ENCODE results near the gene MEOX2.

Gene MEOX2

DNA sequence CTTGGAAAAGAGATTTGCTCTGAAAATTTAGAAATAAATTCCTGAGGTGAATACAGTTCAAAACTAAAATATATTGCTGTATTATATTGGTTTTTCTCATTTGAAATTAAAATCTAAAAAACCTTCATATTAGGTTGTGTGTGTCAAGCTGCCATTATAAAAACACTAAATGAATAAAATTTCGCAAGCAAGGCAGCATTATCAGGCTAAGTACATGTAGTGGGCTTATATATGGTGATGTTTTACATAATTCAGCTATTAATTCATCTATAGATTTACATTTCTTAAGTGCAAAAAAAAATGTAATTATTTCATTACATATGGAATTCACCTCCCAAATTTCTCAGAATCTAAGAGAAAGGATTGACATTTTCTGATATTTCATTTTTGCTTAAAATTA lies 5.3 kb downstream of the MEOX2 start:
- no peak for DNase-seq (ENCODE audit: low read depth)

DNA sequence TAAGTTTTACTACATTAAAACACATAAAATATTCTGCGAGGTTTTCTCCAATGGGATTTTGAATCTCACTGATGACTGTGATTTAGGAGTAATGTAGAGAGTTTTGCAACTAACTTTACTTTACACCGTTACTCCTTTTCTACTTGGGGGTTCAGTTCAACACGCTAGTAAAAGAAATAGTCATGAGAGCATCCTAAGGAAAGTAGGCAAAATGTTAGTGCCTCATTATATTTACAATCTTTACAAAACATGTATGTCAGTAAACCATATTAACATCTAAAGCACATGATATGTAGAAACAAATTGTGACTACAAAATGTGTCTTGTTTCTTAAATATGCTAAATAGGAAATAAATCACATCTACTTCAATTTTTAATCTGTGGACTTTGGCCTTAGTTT lies 6.0 kb downstream of the MEOX2 start:
- no peak for DNase-seq (ENCODE audit: low read depth)

DNA sequence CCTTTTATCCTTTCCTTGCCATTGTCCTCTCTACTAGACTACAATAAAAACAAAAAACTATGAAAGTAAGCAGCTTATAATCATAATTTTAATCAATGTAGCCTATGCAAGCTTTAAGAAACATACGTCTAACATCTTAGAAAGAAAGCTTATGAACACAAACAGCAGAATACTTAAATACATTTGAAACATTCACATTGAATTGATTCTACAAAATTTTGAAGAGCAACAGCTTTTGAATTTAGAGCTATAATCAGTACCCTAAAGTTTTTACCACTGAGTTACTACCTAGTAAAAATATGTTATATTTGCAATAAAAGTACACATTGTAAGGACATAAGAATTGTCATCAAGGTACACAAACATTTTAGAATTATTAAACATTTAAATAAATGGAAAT lies 7.2 kb downstream of the MEOX2 start:
- DNase-seq (ENCODE audit: low read depth) = no peak

DNA sequence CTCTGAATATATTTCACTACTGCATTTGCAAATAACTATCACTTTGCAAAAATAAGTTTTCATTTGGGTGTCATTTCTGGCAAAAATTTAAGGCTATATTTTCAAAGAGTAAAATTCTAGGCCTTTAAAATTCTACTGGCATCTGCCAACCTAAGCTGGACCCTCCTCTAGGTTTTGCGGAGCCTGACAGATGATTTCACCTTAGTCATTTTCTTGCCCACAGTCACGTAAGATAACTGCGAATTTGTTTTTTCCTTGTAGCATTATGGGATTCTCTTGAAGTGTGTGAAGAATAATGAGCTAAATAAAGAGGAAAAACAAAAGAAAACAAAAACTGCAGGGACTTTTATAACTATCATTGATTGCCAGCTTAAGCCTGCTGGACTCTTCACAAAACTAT lies 7.8 kb downstream of the MEOX2 start:
- no peak for DNase-seq (ENCODE audit: low read depth)

DNA sequence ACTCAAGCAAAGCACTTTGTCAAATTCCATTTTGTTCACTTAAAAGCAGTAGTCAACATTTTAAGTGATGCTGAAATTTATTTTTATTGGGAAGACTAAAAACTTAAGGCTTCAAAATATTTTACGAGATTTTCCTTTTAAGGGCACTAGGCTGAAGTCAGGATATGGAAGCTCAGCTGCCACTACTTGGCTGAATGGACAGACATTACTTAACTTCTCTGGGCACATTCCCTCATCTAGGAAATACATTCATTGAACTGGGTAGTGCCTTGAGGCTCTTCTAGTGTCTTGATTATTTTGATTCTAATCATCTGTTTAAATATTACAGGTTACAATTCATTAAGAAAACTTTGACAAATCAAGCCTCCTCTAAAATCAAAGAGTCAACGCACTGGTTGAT lies 11.1 kb downstream of the MEOX2 start:
- DNase-seq (ENCODE audit: low read depth) = no peak

DNA sequence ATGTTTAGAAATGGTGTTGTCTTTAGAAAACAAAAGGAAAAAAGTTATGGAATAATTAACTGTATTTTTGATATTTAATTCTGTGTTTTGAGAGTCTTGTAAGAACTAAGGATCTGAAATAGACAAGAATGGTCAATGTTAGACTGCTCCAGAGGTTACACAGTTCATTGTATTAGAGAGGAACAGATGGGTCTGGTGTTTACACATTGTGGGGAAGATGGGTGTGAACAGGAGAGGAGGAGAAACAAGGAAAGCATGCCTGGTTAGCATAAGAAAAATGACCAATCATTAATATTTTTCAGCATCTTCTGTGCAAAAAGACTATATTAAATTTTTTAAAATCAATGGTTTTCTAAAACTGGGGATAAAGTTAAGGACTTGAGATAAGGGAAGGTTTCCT lies 11.9 kb downstream of the MEOX2 start:
- DNase-seq (ENCODE audit: low read depth) = no peak

DNA sequence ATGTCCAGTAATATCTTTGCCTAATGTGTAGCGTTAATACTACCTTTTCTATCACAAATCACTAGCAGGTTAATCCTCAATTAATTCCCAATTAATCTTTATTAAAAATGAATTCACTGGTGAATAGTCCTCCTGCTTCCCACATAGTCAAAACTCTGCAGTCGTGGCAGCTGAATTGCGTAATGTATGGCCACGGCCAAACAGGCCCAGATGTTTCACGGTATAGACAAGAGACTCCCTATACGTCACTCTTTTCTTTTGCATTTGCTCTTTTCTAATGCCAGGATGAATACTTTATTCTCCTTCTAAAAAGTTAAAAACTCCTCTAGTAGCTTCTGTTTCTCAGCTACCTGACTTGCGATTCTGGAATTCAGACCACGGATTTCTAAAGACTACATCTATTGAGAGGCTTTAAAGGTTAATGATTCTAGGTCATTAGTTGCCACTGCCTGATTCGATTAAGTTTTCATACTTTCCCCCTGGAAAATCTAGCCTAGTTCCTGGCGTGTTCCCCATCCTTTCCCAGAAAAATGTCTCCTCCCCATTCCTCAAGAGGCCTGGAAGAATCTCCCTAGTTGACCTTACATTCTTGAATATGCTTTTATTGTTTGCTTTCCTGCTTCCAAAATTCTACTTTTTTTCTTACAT lies 16.9 kb downstream of the MEOX2 start:
- DNase-seq (ENCODE audit: low read depth) = no peak

DNA sequence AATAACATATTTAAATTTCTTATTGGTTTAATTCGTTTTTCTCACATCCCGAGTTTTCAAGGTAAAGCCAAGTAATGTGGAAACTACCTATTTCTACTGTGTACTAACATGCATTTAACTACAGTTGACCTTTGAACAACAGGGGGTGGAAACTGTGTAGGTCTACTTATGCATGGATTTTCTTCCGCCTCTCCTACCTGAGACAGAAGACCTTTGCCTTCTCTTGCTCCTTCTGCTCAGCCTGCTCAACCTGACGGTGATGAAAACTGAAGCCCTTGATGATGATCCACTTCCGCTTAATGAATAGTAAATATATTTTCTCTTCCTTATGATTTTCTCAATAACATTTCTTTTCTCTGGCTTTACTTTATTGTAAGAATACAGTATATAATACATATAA lies 18.5 kb downstream of the MEOX2 start:
- no peak for DNase-seq (ENCODE audit: low read depth)

DNA sequence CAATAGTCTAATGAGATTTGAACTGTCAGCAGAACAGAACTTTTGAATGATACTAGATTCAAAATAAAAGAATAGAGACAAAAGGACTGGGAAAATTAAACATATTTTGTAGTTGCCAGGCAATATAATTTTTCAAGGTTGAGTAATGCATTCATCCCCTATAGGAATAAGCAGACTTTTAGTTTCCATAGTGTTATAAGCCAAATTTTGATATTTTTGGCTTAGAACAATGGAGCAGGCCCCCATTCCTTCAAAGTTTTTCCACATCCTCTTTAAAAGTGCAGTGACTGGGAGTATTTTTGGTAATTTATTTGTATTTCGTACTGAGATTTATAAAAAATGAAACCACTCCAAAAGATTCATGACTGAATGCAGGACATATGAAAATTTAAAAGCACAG lies 24.0 kb downstream of the MEOX2 start:
- DNase-seq (ENCODE audit: low read depth) = no peak

DNA sequence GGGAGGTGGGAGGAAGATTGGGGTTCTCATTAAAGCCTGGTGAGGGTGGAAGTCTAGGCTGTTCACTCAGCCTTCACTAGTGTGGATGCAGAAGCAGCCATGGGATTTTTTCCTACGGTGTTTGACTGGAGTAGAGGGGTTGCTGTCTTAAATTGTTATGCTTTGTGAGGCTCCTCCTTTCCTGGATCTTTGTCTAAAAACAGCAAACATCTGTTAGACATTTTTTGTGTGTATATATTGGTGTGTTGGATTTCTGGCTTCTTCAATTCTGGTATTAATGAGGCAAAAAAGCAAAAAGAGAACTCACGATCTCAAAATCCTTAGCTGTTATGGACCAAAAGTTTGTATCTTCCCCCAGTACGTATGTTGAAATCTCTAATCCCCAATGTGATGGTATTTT lies 28.2 kb downstream of the MEOX2 start:
- DNase-seq (ENCODE audit: low read depth) = no peak

DNA sequence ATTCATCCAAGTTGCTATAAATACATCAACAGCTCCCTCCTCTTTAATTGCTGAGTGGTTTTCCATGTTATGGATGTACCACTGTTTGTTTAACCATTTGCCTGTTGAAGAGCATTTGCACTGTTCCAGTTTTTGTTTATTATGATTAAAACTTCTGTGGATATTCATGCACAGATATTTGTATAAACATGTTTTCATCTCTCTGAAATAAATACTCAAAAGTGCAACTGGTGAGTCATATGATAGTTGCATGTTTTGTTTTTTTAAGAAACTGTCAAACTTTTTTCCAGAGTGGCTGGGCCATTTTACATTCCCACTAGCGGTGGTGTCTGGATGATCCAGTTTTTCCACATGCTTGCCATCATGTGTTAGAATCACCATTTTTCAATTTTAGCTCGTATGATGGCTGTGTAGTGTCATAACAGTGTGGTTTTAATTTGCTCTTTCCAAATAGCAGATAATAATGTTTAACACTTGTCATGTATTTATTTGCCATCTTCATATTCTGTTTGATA lies 33.6 kb downstream of the MEOX2 start:
- DNase-seq (ENCODE audit: low read depth) = no peak

DNA sequence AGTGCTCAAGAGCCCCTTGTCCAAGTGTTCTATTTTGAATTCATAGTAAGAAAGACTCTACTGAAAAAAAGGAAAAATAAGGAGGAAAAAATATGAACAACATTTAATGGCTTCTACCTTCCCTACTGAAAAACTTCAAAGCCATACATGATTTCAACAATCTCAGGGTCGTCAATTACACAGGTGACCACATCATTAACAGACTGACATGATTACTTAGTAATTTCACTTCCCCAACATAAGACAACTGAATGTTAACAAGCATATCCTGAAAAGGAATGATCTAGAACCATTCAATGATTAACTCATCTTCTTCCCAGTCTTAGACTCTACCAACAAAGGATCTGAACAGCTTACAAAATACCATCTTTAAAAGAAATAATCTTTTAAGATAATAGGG lies 34.8 kb downstream of the MEOX2 start:
- no peak for DNase-seq (ENCODE audit: low read depth)

DNA sequence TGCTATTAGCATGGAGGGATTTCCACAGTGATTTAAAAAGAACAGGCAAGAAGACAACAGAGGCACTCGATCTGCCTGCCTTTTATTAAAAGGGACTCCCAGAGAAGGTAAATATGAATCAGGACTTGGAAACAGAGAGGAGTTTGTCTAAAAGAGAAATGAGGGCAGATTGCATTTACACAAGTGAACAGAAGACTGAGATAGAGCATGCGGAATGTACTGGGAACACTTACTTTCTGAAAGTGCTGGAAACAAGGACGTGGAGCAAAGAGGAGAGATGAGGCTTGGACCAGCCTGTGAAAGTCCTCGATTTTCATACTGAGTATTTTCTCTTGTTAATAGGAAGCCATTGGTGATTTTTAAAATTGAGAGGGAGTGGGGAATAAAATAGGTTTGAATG lies 35.7 kb downstream of the MEOX2 start:
- no peak for DNase-seq (ENCODE audit: low read depth)

DNA sequence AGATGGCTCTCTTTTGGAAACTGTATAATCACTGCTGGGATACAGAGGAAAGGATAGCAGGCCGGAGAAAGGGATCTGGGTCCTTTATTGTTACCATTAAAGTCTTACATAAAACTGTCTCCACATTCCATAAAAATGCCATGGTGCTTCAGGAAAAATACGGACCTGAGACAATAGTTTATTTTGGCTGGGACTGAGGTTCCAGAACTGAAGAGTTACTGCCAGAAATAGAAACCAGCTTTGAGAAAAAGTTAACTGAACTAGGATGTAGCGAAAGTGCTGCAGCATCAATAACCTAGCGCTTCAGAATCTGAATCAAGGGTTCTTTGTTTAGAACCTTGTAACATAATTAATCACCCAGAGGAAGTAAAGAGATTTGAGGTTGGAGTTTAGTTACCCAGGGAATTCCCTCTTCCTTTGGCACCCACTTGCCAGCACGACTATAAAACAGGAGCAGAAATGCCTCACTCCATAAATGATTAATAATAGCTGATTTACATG lies 38.0 kb downstream of the MEOX2 start:
- DNase-seq (ENCODE audit: low read depth) = peak; percentile 8

DNA sequence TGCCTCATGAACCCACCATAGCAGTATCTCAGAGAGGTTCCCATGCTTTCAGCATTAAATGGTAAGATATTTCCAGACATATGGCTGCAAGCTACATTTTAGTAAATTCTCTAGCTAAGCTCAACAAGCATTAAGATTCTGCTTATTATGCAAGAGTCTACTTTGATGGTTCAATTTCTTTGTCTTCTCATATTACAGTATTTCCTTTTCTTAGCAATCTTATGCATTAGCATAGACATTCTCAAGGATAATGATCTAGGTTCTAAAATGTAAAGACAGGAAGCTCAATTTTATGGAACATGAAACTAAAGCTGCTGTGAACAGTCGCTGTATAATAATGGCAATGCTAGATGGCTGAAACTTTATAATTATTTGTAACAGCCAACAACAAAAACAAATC lies 39.2 kb downstream of the MEOX2 start:
- DNase-seq (ENCODE audit: low read depth) = no peak

DNA sequence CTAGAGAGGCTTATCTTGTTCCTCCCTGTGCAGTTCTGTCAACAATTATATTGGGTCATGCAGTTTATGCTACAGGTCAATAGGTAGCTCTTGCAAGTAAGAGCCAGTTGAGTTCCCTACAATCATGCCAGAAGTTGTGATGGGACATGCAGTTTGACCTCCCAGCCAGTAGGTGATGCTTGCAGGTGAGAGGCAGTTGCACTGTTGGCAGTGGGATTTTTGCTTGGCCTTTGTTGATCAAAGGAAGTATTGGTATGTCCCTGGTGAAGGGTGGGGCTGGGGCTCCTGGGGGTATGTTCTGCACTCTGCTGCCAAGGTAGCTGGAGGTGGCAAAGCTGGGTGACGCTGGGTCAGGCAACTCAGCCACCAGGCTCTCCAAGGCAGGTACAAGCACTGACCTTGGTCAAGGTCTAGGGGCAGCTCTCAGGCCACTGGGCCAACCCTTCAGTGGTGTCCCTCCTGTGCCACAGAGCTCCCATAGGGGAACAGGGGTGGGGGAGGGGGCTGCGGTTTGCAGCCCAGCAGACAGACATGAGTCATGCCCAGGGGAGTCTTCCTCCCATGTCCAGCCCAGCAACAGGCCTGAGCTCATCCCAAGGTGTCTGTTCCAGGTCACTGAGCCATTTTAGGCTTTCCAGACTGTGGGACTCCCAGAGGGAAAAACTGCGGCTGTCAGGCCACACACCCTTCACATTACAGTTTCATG lies 43.3 kb downstream of the MEOX2 start:
- DNase-seq (ENCODE audit: low read depth) = peak; percentile 22

DNA sequence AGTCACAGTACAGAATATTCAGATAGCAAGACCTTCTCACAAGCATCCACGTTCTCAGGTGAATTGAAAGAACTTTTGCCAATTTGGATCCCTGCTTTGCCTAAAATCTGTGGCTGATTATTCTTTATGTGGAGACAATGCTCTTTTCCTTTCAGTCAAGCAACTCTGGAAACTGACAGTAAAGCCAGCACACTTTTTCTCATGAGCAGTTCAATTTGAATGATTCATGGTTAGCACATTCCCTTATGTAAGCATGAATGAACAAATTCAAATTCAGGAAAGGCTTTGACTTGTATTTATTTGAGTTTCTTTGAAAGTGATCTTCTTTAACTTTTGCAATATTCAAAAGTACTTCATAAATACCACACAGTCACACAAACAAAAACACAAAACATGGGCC lies 57.6 kb downstream of the MEOX2 start:
- DNase-seq (ENCODE audit: low read depth) = peak; percentile 41

DNA sequence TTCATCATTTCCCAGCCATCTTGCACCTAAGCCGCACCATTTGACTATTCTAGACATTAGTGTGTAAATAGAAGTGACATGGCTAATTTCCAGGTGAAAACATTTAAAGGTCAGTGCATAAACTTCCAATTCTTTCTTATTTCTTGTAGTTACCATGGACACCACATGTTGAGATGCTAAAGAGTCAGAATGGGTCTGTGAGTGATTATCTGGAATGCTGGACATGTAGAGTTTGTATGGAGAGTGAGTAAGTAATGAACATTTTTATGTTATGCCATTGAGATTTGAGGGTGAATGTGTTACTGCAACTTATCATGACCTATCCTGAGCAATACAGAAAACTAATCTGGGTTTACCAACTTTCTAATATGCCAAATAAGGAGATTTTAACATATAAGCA lies 60.4 kb downstream of the MEOX2 start:
- no peak for DNase-seq (ENCODE audit: low read depth)

DNA sequence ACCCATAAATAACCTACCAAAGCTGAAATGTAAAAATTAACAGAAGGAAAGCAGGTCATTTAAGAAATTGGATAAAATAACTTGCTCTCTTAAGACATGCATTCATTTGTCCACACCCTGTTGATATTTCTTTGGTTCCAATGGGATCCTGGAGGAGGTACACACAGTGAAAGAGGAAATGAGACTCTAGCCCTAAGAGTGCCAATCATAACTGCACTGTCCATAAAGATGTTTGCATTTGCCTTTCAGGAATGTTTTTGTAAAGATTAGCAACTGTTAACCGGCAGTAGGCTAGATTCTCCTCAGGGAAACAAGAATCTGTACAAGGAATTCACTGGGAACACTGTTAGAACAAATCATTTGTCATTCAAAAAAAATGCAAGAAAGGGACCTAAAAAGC lies 61.0 kb downstream of the MEOX2 start:
- no peak for DNase-seq (ENCODE audit: low read depth)

DNA sequence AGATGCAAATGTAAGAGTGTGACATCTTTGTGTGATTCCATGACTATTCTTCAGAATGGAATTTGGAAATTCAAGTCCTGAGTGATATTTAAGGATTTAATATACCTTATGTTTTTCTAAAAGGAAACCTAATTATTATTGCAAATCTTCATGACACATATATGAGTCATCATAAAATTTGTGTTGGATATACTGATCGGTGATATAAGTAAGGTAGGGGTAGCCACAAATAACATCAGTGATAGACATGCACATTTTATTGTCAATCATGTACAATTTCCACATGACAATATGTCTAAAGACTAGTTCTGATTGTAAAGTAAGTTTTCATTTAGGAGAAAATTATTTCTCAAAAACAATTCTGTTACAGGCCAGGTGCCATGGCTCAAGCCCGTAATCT lies 65.0 kb downstream of the MEOX2 start:
- peak; percentile 39 for DNase-seq (ENCODE audit: low read depth)

DNA sequence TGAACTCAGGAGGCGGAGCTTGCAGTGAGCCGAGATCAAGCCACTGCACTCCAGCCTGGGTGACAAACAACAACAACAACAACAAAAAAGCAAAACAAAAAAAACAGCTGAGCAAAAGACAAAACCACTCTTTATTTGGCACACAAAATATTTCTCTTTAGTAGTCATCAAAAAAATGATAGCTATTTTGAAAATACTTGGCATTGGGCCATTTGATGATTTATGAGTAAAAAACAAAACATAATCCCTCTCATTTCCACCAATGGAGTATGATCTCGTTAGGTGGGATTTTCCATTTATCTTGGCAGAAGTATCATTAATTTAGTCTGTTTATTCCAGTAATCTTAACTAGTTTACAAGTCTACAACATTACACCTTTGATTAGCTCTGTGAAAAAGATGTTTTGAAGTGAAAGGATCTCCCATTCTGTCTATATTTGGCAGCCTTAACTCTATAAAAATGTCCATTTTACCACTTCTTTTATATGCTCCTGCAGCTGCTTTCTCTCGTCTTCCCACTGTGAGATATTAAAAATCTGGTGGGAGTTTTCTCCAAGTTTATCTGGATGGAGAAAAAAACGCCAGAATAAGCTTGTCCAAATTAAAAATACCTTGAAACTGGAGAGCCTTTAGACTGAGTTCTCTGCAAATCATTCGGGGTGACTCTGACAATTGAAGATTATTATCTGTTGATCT lies 65.8 kb downstream of the MEOX2 start:
- DNase-seq (ENCODE audit: low read depth) = peak; percentile 37

DNA sequence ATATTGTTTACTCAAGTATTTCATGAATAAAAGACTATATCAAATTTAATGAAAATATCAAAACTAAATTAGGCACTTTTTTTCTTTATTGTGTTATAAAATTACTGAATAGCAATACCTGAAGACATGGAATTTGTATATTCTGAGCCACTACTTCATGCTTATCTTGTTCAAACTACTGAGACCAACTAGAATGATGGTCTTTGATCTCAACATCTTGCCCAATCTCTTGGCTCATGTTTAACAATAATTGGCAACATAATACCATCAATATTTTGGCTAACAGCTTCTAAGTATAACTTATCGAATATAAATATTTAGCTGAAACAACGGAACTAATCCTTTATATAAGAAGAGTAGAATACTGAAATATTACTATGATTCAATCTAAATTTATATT lies 68.2 kb downstream of the MEOX2 start:
- DNase-seq (ENCODE audit: low read depth) = no peak

DNA sequence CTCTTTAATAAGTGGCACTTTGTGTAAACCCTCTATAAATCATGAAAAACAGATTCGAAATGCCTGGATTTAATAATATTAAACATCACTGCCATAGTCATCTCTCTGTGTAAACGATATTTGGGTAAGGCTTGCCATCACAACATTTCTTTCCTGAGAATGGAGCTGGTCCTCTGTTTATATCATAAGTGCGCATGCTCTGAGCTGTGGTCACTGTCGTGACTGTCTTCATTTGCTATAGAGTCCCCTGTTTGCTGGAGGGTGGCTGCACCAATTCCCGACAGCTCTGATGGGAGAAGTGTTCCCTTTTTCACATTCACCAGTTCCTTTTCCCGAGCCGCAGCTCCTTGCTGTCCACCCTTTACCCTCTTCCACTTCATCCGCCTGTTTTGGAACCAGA lies 74.3 kb downstream of the MEOX2 start:
- no peak for DNase-seq (ENCODE audit: low read depth)
